A549 (cell line): ENCODE measurements around the gene ZNF407. TPM values are rescaled to one million over a fixed set of nuclear protein-coding genes. Genes with fewer than 3 reads are reported as not detected.

Experiments used
- ATAC-seq, 2 experiments: fragments of 200-7000 bp in 1 of 2; fragments of >200 bp in 1 of 2; cut with Nextera tagmentation in 1 of 2; cut with Tn5 transposase in 1 of 2; 3 replicates each; pipeline versions ENCODE4 v1.8.0 to v1.9.1; 2018 to 2020; ENCODE audit warnings: mild to moderate bottlenecking in 1 of 2, moderate library complexity in 1 of 2
- CTCF ChIA-PET: fragments of 300-600 bp; sonication (Branson Sonifier 250); formaldehyde crosslinking; extraction: SDS; loops from one replicate; lab custom pipeline; 2021; ENCODE audit warnings: antibody characterized with exemption, inconsistent platforms; lab: Yijun Ruan, JAX
- POLR2A ChIA-PET: fragments of 350-600 bp; formaldehyde crosslinking; extraction: SDS; loops from one replicate; lab custom pipeline; 2021; ENCODE audit warnings: antibody characterized with exemption, inconsistent platforms; lab: Yijun Ruan, JAX
- DNase-seq, 2 experiments: peaks; one replicate each; pipeline versions ENCODE4 v3.0.0 to v3.0.0-alpha.2; 2011 to 2016; ENCODE audit warnings: low read depth in 1 of 2, low spot score in 1 of 2
- FAIRE-seq: peaks from 2 replicates; lab custom pipeline; 2011; peaks lifted over from hg19 to GRCh38; lab: Jason Lieb, UNC
- H3K27ac ChIP-seq, 2 experiments: fragments of >200 bp; sonication (Bioruptor Twin); formaldehyde crosslinking; 3 replicates each; pipeline ENCODE4 v1.5.1; 2016 to 2017
- H3K4me1 ChIP-seq: fragments of >200 bp; sonication (Bioruptor Twin); formaldehyde crosslinking; 3 replicates; pipeline ENCODE4 v1.6.1; 2016
- H3K4me2 ChIP-seq: fragments of >200 bp; sonication (Bioruptor Twin); formaldehyde crosslinking; 3 replicates; pipeline ENCODE4 v1.6.1; 2016
- H3K4me3 ChIP-seq: fragments of >200 bp; sonication (Bioruptor Twin); formaldehyde crosslinking; 3 replicates; pipeline ENCODE4 v1.5.1; 2016
- H3K9me3 ChIP-seq: fragments of >200 bp; sonication (Bioruptor Twin); formaldehyde crosslinking; 3 replicates; pipeline ENCODE4 v1.6.1; 2016
- BCL3 ChIP-seq: fragments of >200 bp; sonication (Bioruptor Twin); formaldehyde crosslinking; IDR thresholded peaks from 3 replicates; pipeline ENCODE4 v1.6.1; 2016
- CBX8 ChIP-seq: fragments of 200-600 bp; sonication (generic); IDR thresholded peaks from 2 replicates; pipeline ENCODE4 v1.6.1; 2016
- CHD4 ChIP-seq: fragments of 200-600 bp; sonication (generic); IDR thresholded peaks from 2 replicates; pipeline ENCODE4 v1.6.1; 2016; ENCODE audit warnings: antibody characterized with exemption, mild to moderate bottlenecking, borderline replicate concordance
- CTCF ChIP-seq: fragments of >200 bp; sonication (Bioruptor Twin); formaldehyde crosslinking; IDR thresholded peaks from 3 replicates; pipeline ENCODE4 v1.5.1; 2016
- EHF ChIP-seq: fragments of 250-450 bp; sonication (Bioruptor Pico); IDR thresholded peaks from 2 replicates; pipeline ENCODE4 v1.5.0; 2020; ENCODE audit warnings: mild to moderate bottlenecking
- EHMT2 ChIP-seq: fragments of 200-600 bp; sonication (generic); IDR thresholded peaks from 2 replicates; pipeline ENCODE4 v1.6.1; 2016; ENCODE audit warnings: antibody characterized with exemption, low read depth, mild to moderate bottlenecking, moderate library complexity
- EP300 ChIP-seq, 2 experiments: fragments of >200 bp; sonication (Bioruptor Twin); formaldehyde crosslinking; IDR thresholded peaks; 2 replicates in 1 of 2; 3 replicates in 1 of 2; pipeline ENCODE4 v1.6.1; 2016 to 2017
- FOSB ChIP-seq: fragments of 250-450 bp; sonication (Bioruptor Pico); IDR thresholded peaks from 2 replicates; pipeline ENCODE4 v1.5.0; 2020; ENCODE audit warnings: mild to moderate bottlenecking, moderate library complexity
- FOSL2 ChIP-seq, 2 experiments: fragments of 450-650 bp in 1 of 2; fragments of >200 bp in 1 of 2; sonication (Bioruptor Twin) in 1 of 2; formaldehyde crosslinking; IDR thresholded peaks; 2 replicates each; pipeline versions ENCODE4 v1.5.0 to v1.6.1; 2016 to 2020; ENCODE audit warnings: mild to moderate bottlenecking in 1 of 2, moderate library complexity in 1 of 2
- FOXS1 ChIP-seq: fragments of 250-450 bp; sonication (Bioruptor Pico); IDR thresholded peaks from 2 replicates; pipeline ENCODE4 v1.5.0; 2020; ENCODE audit warnings: mild to moderate bottlenecking, moderate library complexity
- HES2 ChIP-seq: fragments of >200 bp; sonication (Bioruptor Twin); formaldehyde crosslinking; IDR thresholded peaks from 2 replicates; pipeline ENCODE4 v1.6.1; 2016
- HOXA7 ChIP-seq: fragments of 250-450 bp; sonication (Bioruptor Pico); IDR thresholded peaks from 2 replicates; pipeline ENCODE4 v1.5.0; 2020; ENCODE audit warnings: mild to moderate bottlenecking, moderate library complexity
- JUN ChIP-seq, 2 experiments: fragments of >200 bp; sonication (Bioruptor Twin); formaldehyde crosslinking; IDR thresholded peaks; 2 replicates in 1 of 2; 3 replicates in 1 of 2; pipeline ENCODE4 v1.6.1; 2016 to 2017
- KDM1A ChIP-seq: fragments of 200-600 bp; sonication (generic); IDR thresholded peaks from 2 replicates; pipeline ENCODE4 v1.6.1; 2016; ENCODE audit warnings: low read depth, mild to moderate bottlenecking
- MAX ChIP-seq: IDR thresholded peaks from 2 replicates; pipeline ENCODE4 v1.6.1; 2012
- MYC ChIP-seq: IDR thresholded peaks from 2 replicates; pipeline ENCODE4 v1.6.1; 2012; ENCODE audit warnings: mild to moderate bottlenecking, inconsistent platforms, low read length, improper control_type of control experiment, borderline replicate concordance
- NFE2L2 ChIP-seq: fragments of 150-350 bp; conservative IDR thresholded peaks from 2 replicates; pipeline ENCODE4 v1.6.1; 2014; ENCODE audit warnings: low read length
- PBX3 ChIP-seq: IDR thresholded peaks from 2 replicates; pipeline ENCODE4 v1.6.1; 2012
- RAD21 ChIP-seq, 2 experiments: fragments of >200 bp in 1 of 2; sonication (Bioruptor Twin) in 1 of 2; formaldehyde crosslinking in 1 of 2; IDR thresholded peaks in 1 of 2; conservative IDR thresholded peaks in 1 of 2; 2 replicates in 1 of 2; 3 replicates in 1 of 2; pipeline ENCODE4 v1.6.1; 2012 to 2018; ENCODE audit warnings: inconsistent platforms in 1 of 2
- RARB ChIP-seq: fragments of 250-450 bp; sonication (Bioruptor Pico); IDR thresholded peaks from 2 replicates; pipeline ENCODE4 v1.8.0; 2021; ENCODE audit warnings: mild to moderate bottlenecking, moderate library complexity
- REST ChIP-seq: fragments of 200-600 bp; sonication (generic); IDR thresholded peaks from 2 replicates; pipeline ENCODE4 v1.6.1; 2016; ENCODE audit warnings: antibody characterized with exemption, mild to moderate bottlenecking, moderate library complexity
- SREBF2 ChIP-seq: fragments of 450-650 bp; IDR thresholded peaks from 2 replicates; pipeline ENCODE4 v1.6.1; 2014; ENCODE audit warnings: mild to moderate bottlenecking, moderate library complexity
- TFCP2L1 ChIP-seq: fragments of 250-450 bp; sonication (Bioruptor Pico); IDR thresholded peaks from 2 replicates; pipeline ENCODE4 v1.5.0; 2021; ENCODE audit warnings: mild to moderate bottlenecking
- TP53 ChIP-seq: fragments of 250-450 bp; sonication (Bioruptor Pico); IDR thresholded peaks from 2 replicates; pipeline ENCODE4 v1.5.0; 2021; ENCODE audit warnings: mild to moderate bottlenecking, moderate library complexity
- USF2 ChIP-seq: fragments of 450-650 bp; IDR thresholded peaks from 2 replicates; pipeline ENCODE4 v1.6.1; 2014; ENCODE audit warnings: antibody characterized with exemption
- ZSCAN20 ChIP-seq: fragments of 250-450 bp; sonication (Bioruptor Pico); IDR thresholded peaks from 2 replicates; pipeline ENCODE4 v1.8.0; 2022; ENCODE audit warnings: mild to moderate bottlenecking, moderate library complexity
- WGBS: methylation state at CpG from one replicate; pipeline ENCODE4 v1.1.6; 2017; ENCODE audit errors: missing lambda C conversion rate; 5-methylcytosine and 5-hydroxymethylcytosine counted together
- polyA plus RNA-seq, 4 experiments: library from polyadenylated mRNA; depleted of rRNA in 3 of 4; stranded (reverse); fragments of >200 nt; fragmentation: RNase III in 1 of 4; extraction: RNeasy Plus Mini Kit Qiagen cat#74134 plus additional on column Dnase treatment in 1 of 4; gene quantifications; 2 replicates in 3 of 4; 3 replicates in 1 of 4; pipeline ENCODE4 v1.2.3, GENCODE V29; 2011 to 2017

The ZNF407 gene
- polyA plus RNA-seq, 2 of the 4 experiments (the other 2 are of a cell fraction): 2.5 to 3.0 TPM

- no peak for DNase-seq
- no peak overlapping the region for H3K4me3 ChIP-seq
- ChIA-PET POLR2A (no interaction called here), CTCF (no interaction called here)
- no peaks in the 10 kb centered on the region for H3K4me1 ChIP-seq
- TF ChIP-seq HOXA7 (CRISPR knock-in tag) (no peak), KDM1A (no peak), JUN (IDR thresholded peaks at IDR 0.05) (no peak), FOSL2 (IDR thresholded peaks at IDR 0.05) (no peak), FOSL2 (CRISPR knock-in tag; IDR thresholded peaks at IDR 0.05) (no peak), RARB (CRISPR knock-in tag) (no peak), PBX3 (no peak), HES2 (no peak), USF2 (no peak), ZSCAN20 (CRISPR knock-in tag) (no peak), FOSB (CRISPR knock-in tag) (no peak), EP300 (IDR thresholded peaks at IDR 0.05) (no peak), CBX8 (no peak)
- H3K9me3 ChIP-seq: no peaks in the 10 kb centered on the region
- 64% methylated on average over 11 of the region's 11 CpGs for WGBS
- H3K4me2 ChIP-seq: no peak overlapping the region
- no peak overlapping the region for H3K27ac ChIP-seq
- FAIRE-seq: no peak
- no peak for ATAC-seq
Observed at GRCh38 chr18:74556126-74556525, 41.5 kb upstream of the ZNF407 start.

GRCh38 chr18:74558096-74558495, 39.6 kb upstream of the ZNF407 start:
- FAIRE-seq: no peak
- Histone ChIP-seq H3K4me2 (no peak overlapping the region), H3K9me3 (no peaks in the 10 kb centered on the region), H3K4me3 (no peak overlapping the region), H3K27ac (no peak overlapping the region), H3K4me1 (no peaks in the 10 kb centered on the region)
- ChIA-PET POLR2A (no interaction called here), CTCF (no interaction called here)
- TF ChIP-seq EHMT2 (no peak), MYC (no peak), EHF (CRISPR knock-in tag) (no peak), KDM1A (no peak), RAD21 (conservative IDR thresholded peaks at IDR 0.05 in 1 of 2, IDR thresholded peaks at IDR 0.05 in 1 of 2) (no peak), FOXS1 (no peak), CHD4 (no peak), MAX (no peak), CTCF (no peak), BCL3 (no peak), TP53 (CRISPR knock-in tag) (no peak), SREBF2 (no peak), REST (no peak), HES2 (no peak), TFCP2L1 (CRISPR knock-in tag) (no peak), NFE2L2 (no peak)
- 17% methylated on average over 4 of the region's 4 CpGs for WGBS
- no peak for ATAC-seq
- DNase-seq: no peak
